ELF-1 (cell line): Measurements from ENCODE around the gene SERPINA9.

Experiments used
- DNase-seq: peaks from one replicate; pipeline ENCODE4 v3.0.0-alpha.2; 2016; ENCODE audit warnings: low read depth, low spot score

SERPINA9 gene

GRCh38 chr14:94462763-94463572 lies 13.0 kb downstream of the SERPINA9 start:
- DNase-seq, result no peak

GRCh38 chr14:94462219-94462551 lies 13.8 kb downstream of the SERPINA9 start:
- DNase-seq, result no peak

- DNase-seq, result no peak
These were observed 14.3 kb downstream of the SERPINA9 start for GRCh38 chr14:94461526-94462218.

- DNase-seq, result no peak
These were observed 15.2 kb downstream of the SERPINA9 start for GRCh38 chr14:94460631-94461416.

- DNase-seq, result no peak
These were observed 17.3 kb downstream of the SERPINA9 start for GRCh38 chr14:94458558-94459205.

GRCh38 chr14:94458096-94458495 lies 17.9 kb downstream of the SERPINA9 start:
- DNase-seq, result no peak

- DNase-seq, result no peak
These were observed 20.1 kb downstream of the SERPINA9 start for GRCh38 chr14:94455928-94456327.

GRCh38 chr14:94451826-94452225 lies 24.2 kb downstream of the SERPINA9 start:
- no peak for DNase-seq

GRCh38 chr14:94451091-94451771 lies 24.8 kb downstream of the SERPINA9 start:
- no peak for DNase-seq

- no peak for DNase-seq
These were observed 25.3 kb downstream of the SERPINA9 start for GRCh38 chr14:94450722-94451090.

- DNase-seq, result no peak
These were observed 26.1 kb downstream of the SERPINA9 start for GRCh38 chr14:94449930-94450329.

- no peak for DNase-seq
These were observed 27.8 kb downstream of the SERPINA9 start for GRCh38 chr14:94448071-94448808.

- no peak for DNase-seq
These were observed 28.8 kb downstream of the SERPINA9 start for GRCh38 chr14:94447206-94447605.

- DNase-seq, result no peak
These were observed 29.9 kb downstream of the SERPINA9 start for GRCh38 chr14:94446126-94446525.

- no peak for DNase-seq
These were observed 31.0 kb downstream of the SERPINA9 start for GRCh38 chr14:94445003-94445402.

GRCh38 chr14:94441531-94442205 lies 34.3 kb downstream of the SERPINA9 start:
- no peak for DNase-seq

GRCh38 chr14:94441130-94441529 lies 34.9 kb downstream of the SERPINA9 start:
- no peak for DNase-seq

GRCh38 chr14:94439453-94440057 lies 36.4 kb downstream of the SERPINA9 start:
- no peak for DNase-seq

- DNase-seq, result peak; percentile 35
These were observed 47.4 kb downstream of the SERPINA9 start for GRCh38 chr14:94428610-94429009.
